Measurements from ENCODE around the gene USP36. TPM values are rescaled to one million over a fixed set of nuclear protein-coding genes. Genes with fewer than 3 reads are reported as not detected.
"Not testable (repeated sequence)": the region's sequence is repeated elsewhere in the genome, so short reads cannot be mapped to it uniquely, and the experiment has no call there.

Gene USP36
- total and polyA plus RNA-seq, 2 donors, result 10.1 to 32.5 TPM

GRCh38 chr17:78876094-78876597 lies 35.5 kb upstream of the USP36 start:
- no peaks in the 10 kb centered on the region for H3K27me3 ChIP-seq (ENCODE audit: control insufficient read depth in 2 of 2, insufficient read depth in 1 of 2, low read length in 1 of 2)
- peaks cover 37 to 78% of the 10 kb centered on the region in 2 donors for H3K4me1 ChIP-seq (ENCODE audit: control insufficient read depth in 2 of 2, insufficient read depth in 2 of 2, low read length in 2 of 2)
- no peak overlapping the region for H3K4me3 ChIP-seq (ENCODE audit: low read length in 2 of 2)
- H3K36me3 ChIP-seq (ENCODE audit: control insufficient read depth in 2 of 2, insufficient read depth in 2 of 2, low read length in 1 of 2), result peaks cover 29 to 30% of the 10 kb centered on the region in 2 donors
- 29% methylated on average over 7 of the region's 7 CpGs for WGBS
- peak overlapping the region in 1 of 2 donors; percentile 86 for H3K27ac ChIP-seq (ENCODE audit: low read depth in 1 of 2, low read length in 1 of 2)
- no peaks in the 10 kb centered on the region for H3K9me3 ChIP-seq (ENCODE audit: control insufficient read depth in 2 of 2, insufficient read depth in 1 of 2, low read length in 1 of 2)
- peak in 4 of 9 donors; percentile 50 to 78 (median 62) for DNase-seq (ENCODE audit: low read depth in 6 of 9, low spot score in 9 of 9)

GRCh38 chr17:78875363-78876093 lies 34.9 kb upstream of the USP36 start:
- no peak overlapping the region for H3K4me3 ChIP-seq (ENCODE audit: low read length in 2 of 2)
- peaks cover 35 to 36% of the 10 kb centered on the region in 2 donors for H3K36me3 ChIP-seq (ENCODE audit: control insufficient read depth in 2 of 2, insufficient read depth in 2 of 2, low read length in 1 of 2)
- WGBS, result 19% methylated on average over 9 of the region's 9 CpGs
- no peaks in the 10 kb centered on the region for H3K27me3 ChIP-seq (ENCODE audit: control insufficient read depth in 2 of 2, insufficient read depth in 1 of 2, low read length in 1 of 2)
- peak in 1 of 9 donors; percentile 41 for DNase-seq (ENCODE audit: low read depth in 6 of 9, low spot score in 9 of 9)
- peaks cover 33 to 73% of the 10 kb centered on the region in 2 donors for H3K4me1 ChIP-seq (ENCODE audit: control insufficient read depth in 2 of 2, insufficient read depth in 2 of 2, low read length in 2 of 2)
- no peaks in the 10 kb centered on the region for H3K9me3 ChIP-seq (ENCODE audit: control insufficient read depth in 2 of 2, insufficient read depth in 1 of 2, low read length in 1 of 2)
- peak overlapping the region in 1 of 2 donors; percentile 86 for H3K27ac ChIP-seq (ENCODE audit: low read depth in 1 of 2, low read length in 1 of 2)

- no peaks in the 10 kb centered on the region for H3K27me3 ChIP-seq (ENCODE audit: control insufficient read depth in 2 of 2, insufficient read depth in 1 of 2, low read length in 1 of 2)
- H3K4me3 ChIP-seq (ENCODE audit: low read length in 2 of 2), result no peak overlapping the region
- H3K9me3 ChIP-seq (ENCODE audit: control insufficient read depth in 2 of 2, insufficient read depth in 1 of 2, low read length in 1 of 2), result no peaks in the 10 kb centered on the region
- H3K27ac ChIP-seq (ENCODE audit: low read depth in 1 of 2, low read length in 1 of 2), result peak overlapping the region; percentile 43 to 61
- H3K4me1 ChIP-seq (ENCODE audit: control insufficient read depth in 2 of 2, insufficient read depth in 2 of 2, low read length in 2 of 2), result peaks cover 20 to 55% of the 10 kb centered on the region in 2 donors
- WGBS, result 71% methylated on average over 21 of the region's 21 CpGs
- peaks cover 49 to 50% of the 10 kb centered on the region in 2 donors for H3K36me3 ChIP-seq (ENCODE audit: control insufficient read depth in 2 of 2, insufficient read depth in 2 of 2, low read length in 1 of 2)
- DNase-seq (ENCODE audit: low read depth in 6 of 9, low spot score in 9 of 9), result no peak
Measured at GRCh38 chr17:78873519-78874340, 33.1 kb upstream of the USP36 start.

- WGBS, result 96% methylated on average over 6 of the region's 6 CpGs
- Histone ChIP-seq H3K9me3 (ENCODE audit: control insufficient read depth in 2 of 2, insufficient read depth in 1 of 2, low read length in 1 of 2) (no peaks in the 10 kb centered on the region), H3K27me3 (ENCODE audit: control insufficient read depth in 2 of 2, insufficient read depth in 1 of 2, low read length in 1 of 2) (no peaks in the 10 kb centered on the region), H3K36me3 (ENCODE audit: control insufficient read depth in 2 of 2, insufficient read depth in 2 of 2, low read length in 1 of 2) (peaks cover 54 to 60% of the 10 kb centered on the region in 2 donors), H3K27ac (ENCODE audit: low read depth in 1 of 2, low read length in 1 of 2) (no peak overlapping the region), H3K4me3 (ENCODE audit: low read length in 2 of 2) (no peak overlapping the region), H3K4me1 (ENCODE audit: control insufficient read depth in 2 of 2, insufficient read depth in 2 of 2, low read length in 2 of 2) (peaks cover 19 to 43% of the 10 kb centered on the region in 2 donors)
- no peak for DNase-seq (ENCODE audit: low read depth in 6 of 9, low spot score in 9 of 9)
Measured at GRCh38 chr17:78872486-78872885, 31.9 kb upstream of the USP36 start.

- 91% methylated on average over 15 of the region's 15 CpGs for WGBS
- DNase-seq (ENCODE audit: low read depth in 6 of 9, low spot score in 9 of 9), result no peak
- Histone ChIP-seq H3K27me3 (ENCODE audit: control insufficient read depth in 2 of 2, insufficient read depth in 1 of 2, low read length in 1 of 2) (no peaks in the 10 kb centered on the region), H3K9me3 (ENCODE audit: control insufficient read depth in 2 of 2, insufficient read depth in 1 of 2, low read length in 1 of 2) (no peaks in the 10 kb centered on the region), H3K4me3 (ENCODE audit: low read length in 2 of 2) (no peak overlapping the region), H3K4me1 (ENCODE audit: control insufficient read depth in 2 of 2, insufficient read depth in 2 of 2, low read length in 2 of 2) (peaks cover 15 to 41% of the 10 kb centered on the region in 2 donors), H3K27ac (ENCODE audit: low read depth in 1 of 2, low read length in 1 of 2) (no peak overlapping the region), H3K36me3 (ENCODE audit: control insufficient read depth in 2 of 2, insufficient read depth in 2 of 2, low read length in 1 of 2) (peaks cover 59 to 61% of the 10 kb centered on the region in 2 donors)
Measured at GRCh38 chr17:78870621-78871020, 30.0 kb upstream of the USP36 start.

GRCh38 chr17:78868391-78868790 lies 27.8 kb upstream of the USP36 start:
- DNase-seq (ENCODE audit: low read depth in 6 of 9, low spot score in 9 of 9), result no peak
- Histone ChIP-seq H3K4me3 (ENCODE audit: low read length in 2 of 2) (no peak overlapping the region), H3K27me3 (ENCODE audit: control insufficient read depth in 2 of 2, insufficient read depth in 1 of 2, low read length in 1 of 2) (no peaks in the 10 kb centered on the region), H3K9me3 (ENCODE audit: control insufficient read depth in 2 of 2, insufficient read depth in 1 of 2, low read length in 1 of 2) (no peaks in the 10 kb centered on the region), H3K4me1 (ENCODE audit: control insufficient read depth in 2 of 2, insufficient read depth in 2 of 2, low read length in 2 of 2) (peaks cover 4 to 20% of the 10 kb centered on the region in 2 donors), H3K36me3 (ENCODE audit: control insufficient read depth in 2 of 2, insufficient read depth in 2 of 2, low read length in 1 of 2) (peaks cover 62 to 64% of the 10 kb centered on the region in 2 donors), H3K27ac (ENCODE audit: low read depth in 1 of 2, low read length in 1 of 2) (no peak overlapping the region)
- 82% methylated on average over 7 of the region's 7 CpGs for WGBS

GRCh38 chr17:78867046-78867445 lies 26.4 kb upstream of the USP36 start:
- Histone ChIP-seq H3K4me1 (ENCODE audit: control insufficient read depth in 2 of 2, insufficient read depth in 2 of 2, low read length in 2 of 2) (peaks cover 4 to 18% of the 10 kb centered on the region in 2 donors), H3K36me3 (ENCODE audit: control insufficient read depth in 2 of 2, insufficient read depth in 2 of 2, low read length in 1 of 2) (peaks cover 63% of the 10 kb centered on the region in 2 donors)
- not testable (repeated sequence) for H3K9me3 ChIP-seq (ENCODE audit: control insufficient read depth in 2 of 2, insufficient read depth in 1 of 2, low read length in 1 of 2); DNase-seq (ENCODE audit: low read depth in 6 of 9, low spot score in 9 of 9); H3K27ac ChIP-seq (ENCODE audit: low read depth in 1 of 2, low read length in 1 of 2); H3K4me3 ChIP-seq (ENCODE audit: low read length in 2 of 2); H3K27me3 ChIP-seq (ENCODE audit: control insufficient read depth in 2 of 2, insufficient read depth in 1 of 2, low read length in 1 of 2)
- 96% methylated on average over 3 of the region's 3 CpGs for WGBS

- Histone ChIP-seq H3K36me3 (ENCODE audit: control insufficient read depth in 2 of 2, insufficient read depth in 2 of 2, low read length in 1 of 2) (peaks cover 62 to 67% of the 10 kb centered on the region in 2 donors), H3K9me3 (ENCODE audit: control insufficient read depth in 2 of 2, insufficient read depth in 1 of 2, low read length in 1 of 2) (no peaks in the 10 kb centered on the region), H3K4me1 (ENCODE audit: control insufficient read depth in 2 of 2, insufficient read depth in 2 of 2, low read length in 2 of 2) (peaks cover 4 to 18% of the 10 kb centered on the region in 2 donors), H3K4me3 (ENCODE audit: low read length in 2 of 2) (no peak overlapping the region), H3K27me3 (ENCODE audit: control insufficient read depth in 2 of 2, insufficient read depth in 1 of 2, low read length in 1 of 2) (no peaks in the 10 kb centered on the region), H3K27ac (ENCODE audit: low read depth in 1 of 2, low read length in 1 of 2) (peak overlapping the region; percentile 70 to 74)
- DNase-seq (ENCODE audit: low read depth in 6 of 9, low spot score in 9 of 9), result peak in 3 of 9 donors; percentile 56 to 77 (median 69)
- WGBS, result 29% methylated on average over 19 of the region's 19 CpGs
Measured at GRCh38 chr17:78865682-78866390, 25.2 kb upstream of the USP36 start.
